Stimulated activated CD4-positive, alpha-beta T cell treated with anti-CD3 and anti-CD28 coated beads, Interleukin-1b, Interleukin-23, amount 100 ng/mL, for 1 hour (primary cell): Measurements from ENCODE around the gene TSPAN15.
"Not testable (repeated sequence)": the region's sequence is repeated elsewhere in the genome, so short reads cannot be mapped to it uniquely, and the experiment has no call there.

Experiments
- DNase-seq, 2 donors: peaks; one replicate each; pipeline ENCODE4 v3.0.0-alpha.2; 2020; ENCODE audit warnings: low read depth in 2 of 2

TSPAN15 gene

DNA sequence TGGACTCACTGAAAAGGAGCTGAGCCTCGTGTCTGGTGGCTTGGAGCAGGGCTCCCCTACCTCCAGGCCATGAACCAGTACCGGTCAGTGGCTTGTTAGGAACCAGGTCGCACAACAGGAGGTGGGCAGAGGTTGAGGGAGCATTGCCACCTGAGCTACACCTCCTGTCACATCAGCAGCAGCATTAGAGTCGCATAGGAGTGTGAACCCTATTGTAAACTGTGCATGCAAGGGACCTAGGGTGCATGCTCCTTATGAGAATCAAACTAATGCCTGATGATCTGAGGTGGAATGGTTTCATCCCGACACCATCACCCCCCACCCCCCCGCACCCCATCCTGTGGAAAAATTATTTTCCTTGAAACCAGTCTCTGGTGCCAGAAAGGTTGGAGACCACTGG is 50.4 kb downstream of the TSPAN15 start:
- no peak for DNase-seq

DNA sequence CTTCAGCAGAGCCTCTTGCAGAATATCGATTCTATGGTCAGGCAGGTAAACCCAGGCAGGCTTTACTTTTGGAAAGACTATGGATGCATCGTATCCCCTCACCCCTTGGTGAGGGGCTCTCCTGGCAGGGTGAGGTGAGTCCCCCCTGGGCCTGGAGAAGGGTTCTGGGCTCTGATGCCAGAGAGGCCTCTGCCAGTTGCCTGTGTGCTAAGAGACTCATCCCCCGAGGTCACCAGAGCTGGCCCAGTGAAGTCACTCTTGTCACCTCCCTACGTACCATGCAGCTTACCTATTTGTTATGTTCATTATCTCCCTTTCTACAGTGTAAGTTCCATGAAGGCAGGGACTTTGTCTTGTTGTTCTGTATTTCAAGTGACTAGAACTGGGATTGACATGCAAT is 51.3 kb downstream of the TSPAN15 start:
- DNase-seq, result no peak

DNA sequence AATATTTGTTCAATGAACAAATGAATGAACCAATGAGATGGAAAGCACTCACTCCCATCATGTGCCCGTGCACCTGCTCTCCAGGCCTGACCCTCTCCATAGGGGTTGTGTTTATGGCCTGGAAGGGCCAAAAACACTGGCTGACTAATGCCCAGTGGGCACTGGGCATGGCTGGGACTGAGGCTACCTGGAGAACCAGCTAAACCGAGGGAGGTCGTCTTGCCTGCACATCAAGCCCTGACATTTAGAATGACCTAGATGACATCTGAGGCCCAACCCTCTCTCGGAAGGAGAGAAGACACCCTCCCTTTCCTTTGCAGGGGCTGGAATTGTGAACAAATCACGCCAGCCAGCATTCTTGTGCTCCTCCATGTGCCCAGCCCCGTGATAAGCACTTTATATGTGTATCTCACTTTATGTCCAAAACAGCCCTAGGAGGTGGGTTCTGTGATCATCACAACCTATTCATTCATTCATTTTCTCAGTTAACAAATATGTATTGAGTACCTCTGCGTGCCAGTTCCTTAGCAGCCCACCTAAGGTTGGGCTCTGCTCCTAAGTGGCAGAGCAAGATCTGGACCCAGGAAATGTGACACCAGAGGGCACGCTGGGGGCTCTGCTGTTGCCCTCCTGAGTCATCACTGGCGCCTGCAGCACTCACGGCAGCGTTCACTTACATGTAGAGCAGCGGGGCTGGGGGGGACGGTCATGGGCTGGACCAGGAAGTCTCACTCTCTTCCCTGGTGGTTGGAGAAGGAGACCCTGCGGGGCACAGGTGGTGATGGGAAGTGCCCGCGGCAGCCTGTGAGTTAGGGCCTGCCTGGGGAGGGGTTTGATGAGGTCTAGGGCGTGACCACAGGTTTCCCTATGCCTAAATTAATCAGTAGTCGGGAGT is 52.0 kb downstream of the TSPAN15 start:
- no peak for DNase-seq

DNA sequence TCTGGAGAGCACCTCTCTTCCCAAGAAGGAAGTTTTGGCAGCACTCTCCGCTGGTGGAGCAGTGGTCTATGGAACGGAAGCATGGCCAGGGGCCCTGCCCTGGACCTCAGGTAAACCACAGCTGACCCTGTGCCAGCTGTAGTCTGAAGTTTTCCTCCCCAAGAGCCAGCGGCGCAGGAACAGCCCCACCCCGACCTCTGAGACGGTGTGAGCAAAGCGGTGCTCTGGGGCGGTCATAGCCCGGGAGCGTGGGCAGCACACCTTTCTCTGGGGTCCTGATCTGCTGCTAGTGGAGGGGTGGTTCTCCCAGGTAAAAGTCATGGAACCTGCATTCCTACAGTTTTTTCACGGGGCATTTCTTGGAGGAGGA is 52.6 kb downstream of the TSPAN15 start:
- DNase-seq, result no peak

DNA sequence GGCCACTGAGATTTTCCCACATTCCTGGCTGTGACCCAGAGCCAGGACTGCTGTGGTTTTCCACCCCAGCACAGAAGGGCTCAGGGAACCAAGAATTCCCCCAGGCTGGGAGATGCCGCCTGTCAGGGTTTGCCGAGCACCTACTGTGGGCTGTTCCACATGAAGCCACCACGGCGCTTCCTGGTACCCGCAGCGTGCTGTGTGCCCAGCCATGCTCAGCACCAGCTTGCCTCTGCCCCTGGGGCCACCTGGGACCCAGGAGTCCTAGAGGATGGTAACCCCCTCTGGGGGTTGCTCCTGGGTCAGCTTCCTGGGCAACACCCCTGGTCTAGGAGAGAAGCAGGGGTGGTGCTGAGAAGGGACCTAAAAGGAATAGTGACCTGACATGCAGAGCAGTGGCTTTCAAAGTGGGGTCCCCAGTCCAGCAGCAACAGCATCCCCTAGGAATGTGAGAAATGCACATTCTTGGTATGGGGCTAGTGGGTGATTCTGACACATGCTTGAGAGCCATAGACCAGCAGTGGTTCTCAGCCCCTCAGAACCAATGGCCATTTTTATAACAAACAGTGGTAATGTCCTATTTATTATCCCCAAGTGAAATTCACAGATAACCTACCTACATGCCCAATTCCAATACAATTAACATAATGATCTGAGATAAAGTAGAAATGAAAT is 53.4 kb downstream of the TSPAN15 start:
- no peak for DNase-seq

DNA sequence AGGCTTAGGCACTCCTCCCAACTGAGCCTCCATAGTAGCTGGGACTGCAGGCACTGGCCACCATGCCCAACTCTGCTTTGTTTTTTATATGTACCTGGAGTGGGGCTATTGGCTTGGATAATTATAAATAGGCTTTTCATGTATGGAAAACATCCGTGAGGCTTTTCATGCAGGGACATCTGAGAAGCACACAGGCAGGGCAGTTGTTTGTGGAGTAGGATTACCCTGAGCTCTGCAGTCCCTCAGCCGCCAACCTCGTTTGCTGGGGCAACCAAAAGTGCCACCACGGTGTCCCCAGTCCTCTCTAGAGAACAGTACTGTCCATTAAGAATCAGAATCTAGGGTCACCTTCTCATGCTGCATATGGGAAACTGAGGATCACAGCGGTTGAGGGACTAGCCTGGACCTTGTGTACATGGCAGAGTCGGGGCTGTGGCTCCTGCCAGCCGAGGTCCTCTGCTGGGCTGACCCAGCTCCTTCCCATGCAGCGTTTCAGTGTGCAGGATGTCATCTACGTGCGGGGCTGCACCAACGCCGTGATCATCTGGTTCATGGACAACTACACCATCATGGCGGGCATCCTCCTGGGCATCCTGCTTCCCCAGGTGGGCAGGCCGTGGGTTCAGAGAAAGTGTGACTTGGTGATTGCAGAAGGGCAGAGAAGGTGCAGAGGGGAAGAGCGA is 54.5 kb downstream of the TSPAN15 start:
- no peak for DNase-seq

DNA sequence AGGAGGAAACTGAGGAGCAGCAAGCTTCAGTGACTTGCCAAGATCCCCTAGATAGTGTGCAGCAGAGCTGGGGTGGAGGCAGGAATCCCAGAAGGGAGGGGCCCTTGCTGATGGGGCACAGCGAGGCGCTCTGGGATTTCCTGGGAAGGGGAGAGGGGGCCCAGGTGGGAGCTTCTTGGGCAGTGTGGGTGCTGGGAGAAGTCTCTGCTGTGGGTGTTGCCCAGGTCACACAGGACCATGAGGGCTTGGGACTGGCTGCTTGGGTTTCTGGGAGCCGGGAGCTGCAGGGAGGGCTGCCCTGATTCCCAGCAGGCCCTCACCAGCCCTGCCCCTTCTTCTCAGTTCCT is 55.2 kb downstream of the TSPAN15 start:
- no peak for DNase-seq

DNA sequence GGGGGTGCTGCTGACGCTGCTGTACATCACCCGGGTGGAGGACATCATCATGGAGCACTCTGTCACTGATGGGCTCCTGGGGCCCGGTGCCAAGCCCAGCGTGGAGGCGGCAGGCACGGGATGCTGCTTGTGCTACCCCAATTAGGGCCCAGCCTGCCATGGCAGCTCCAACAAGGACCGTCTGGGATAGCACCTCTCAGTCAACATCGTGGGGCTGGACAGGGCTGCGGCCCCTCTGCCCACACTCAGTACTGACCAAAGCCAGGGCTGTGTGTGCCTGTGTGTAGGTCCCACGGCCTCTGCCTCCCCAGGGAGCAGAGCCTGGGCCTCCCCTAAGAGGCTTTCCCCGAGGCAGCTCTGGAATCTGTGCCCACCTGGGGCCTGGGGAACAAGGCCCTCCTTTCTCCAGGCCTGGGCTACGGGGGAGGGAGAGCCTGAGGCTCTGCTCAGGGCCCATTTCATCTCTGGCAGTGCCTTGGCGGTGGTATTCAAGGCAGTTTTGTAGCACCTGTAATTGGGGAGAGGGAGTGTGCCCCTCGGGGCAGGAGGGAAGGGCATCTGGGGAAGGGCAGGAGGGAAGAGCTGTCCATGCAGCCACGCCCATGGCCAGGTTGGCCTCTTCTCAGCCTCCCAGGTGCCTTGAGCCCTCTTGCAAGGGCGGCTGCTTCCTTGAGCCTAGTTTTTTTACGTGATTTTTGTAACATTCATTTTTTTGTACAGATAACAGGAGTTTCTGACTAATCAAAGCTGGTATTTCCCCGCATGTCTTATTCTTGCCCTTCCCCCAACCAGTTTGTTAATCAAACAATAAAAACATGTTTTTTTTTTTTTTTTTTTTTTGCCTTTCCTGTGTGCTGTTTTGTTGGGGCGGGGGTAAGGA is 55.8 kb downstream of the TSPAN15 start:
- no peak for DNase-seq

DNA sequence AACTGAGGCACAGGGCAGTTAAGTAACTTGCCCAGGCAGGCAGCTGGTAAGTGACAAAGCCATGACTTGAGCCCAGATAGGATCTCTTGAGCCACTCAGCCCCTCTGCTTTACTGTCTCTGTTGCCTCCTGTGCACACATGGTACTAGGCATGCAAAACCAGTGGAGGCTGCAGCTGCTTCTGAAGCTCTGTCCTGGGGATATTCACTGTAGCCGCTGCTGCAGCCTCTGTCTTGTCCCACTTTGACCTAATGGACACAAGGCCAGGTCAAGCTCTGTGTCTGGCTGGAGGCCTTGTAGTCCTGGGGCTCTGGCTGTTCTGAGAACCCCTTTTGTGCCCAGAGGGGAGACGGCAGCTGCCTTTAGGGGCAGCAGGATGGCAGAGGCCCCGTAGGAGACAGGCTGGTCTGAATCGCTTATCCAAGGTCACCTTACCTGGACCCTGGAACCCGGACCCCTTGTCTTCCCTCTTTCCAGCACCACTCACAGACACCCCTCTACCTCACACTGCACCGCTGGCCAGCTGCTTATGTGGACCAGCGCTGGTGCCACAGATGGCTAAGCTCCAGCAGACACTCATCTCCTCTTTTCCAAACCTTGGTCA is 57.6 kb downstream of the TSPAN15 start:
- DNase-seq, result no peak

DNA sequence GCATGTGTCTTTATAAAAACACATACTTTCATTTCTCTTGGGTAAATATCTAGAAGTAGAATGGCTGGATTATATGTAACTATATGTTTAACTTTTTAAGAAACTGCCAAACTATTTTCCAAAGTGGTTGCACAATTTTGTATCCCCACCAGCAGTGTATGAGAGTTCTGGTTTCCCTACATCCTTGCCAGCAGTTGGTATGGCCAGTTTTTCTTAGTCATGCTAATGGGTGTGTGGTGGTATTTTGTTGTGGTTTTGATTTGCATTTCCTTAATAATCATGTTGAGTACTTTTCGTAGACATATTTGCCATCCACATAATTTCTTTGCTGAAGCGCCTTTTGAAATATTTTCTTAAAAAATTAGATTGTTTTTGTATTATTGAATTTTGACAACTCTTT is 61.6 kb downstream of the TSPAN15 start:
- DNase-seq, result no peak

DNA sequence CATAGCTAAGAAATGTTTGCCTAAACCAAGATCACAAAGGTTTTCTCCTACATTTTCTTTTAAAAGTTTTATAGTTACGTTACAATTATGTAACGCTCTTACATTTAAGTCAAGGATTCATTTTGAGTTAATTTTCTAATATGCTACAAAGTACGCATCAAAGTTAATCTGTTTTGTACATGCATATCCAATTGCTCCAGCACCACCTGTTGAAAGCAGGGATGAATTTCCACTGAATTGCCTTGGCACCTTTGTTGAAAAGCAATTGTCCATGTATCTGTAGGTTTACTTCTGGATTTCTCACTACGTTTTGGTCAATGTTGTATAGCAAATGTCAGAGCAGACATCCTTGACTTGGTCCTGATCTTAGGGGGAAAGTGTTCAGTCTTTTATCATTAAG is 62.4 kb downstream of the TSPAN15 start:
- no peak for DNase-seq

DNA sequence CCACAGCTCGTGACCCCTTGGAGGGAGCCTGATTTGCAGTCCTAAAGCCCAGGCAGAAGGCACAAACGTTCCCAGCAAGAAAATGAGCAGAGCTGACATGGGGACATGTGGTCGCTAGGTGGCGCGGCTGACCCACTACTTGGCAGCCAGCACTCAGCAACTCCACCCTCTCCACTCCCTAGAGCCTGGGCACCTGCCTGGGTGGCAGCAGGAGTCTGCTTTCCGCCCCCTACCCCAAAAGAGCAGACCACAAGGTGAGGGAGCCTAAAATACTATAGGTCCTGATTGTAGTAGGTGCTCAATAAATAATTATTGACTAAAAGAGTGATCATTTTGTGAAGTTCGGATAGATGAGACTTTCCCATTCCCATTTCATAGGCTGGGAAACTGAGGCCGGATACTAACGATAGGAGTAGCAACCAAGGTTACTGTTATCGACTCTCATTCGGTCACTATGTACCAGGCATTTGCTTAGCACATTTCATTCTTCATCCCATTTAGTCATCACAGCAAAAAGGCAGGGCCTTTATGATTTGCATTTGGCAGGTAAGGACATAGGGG is 64.5 kb downstream of the TSPAN15 start:
- peak; percentile 59 to 69 for DNase-seq

DNA sequence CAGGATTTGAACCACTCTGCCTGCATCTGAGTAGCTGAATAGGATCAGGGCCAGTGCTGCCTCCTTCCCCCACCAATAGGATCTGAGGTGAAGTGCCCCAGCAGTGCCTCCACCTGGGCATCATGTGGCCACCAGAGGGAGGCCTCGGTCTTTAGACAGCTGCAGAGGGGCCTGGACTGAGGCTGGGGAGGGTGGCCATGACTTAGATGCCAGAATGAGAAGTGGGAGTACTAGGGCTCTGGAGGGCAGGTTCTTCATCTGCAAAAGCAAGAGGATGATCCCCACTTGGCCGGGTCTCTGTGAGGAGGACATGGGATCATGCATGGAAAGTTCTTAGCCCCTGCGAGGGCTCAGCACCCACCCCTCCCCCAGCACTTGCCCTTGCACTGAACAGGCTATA is 65.1 kb downstream of the TSPAN15 start:
- no peak for DNase-seq

DNA sequence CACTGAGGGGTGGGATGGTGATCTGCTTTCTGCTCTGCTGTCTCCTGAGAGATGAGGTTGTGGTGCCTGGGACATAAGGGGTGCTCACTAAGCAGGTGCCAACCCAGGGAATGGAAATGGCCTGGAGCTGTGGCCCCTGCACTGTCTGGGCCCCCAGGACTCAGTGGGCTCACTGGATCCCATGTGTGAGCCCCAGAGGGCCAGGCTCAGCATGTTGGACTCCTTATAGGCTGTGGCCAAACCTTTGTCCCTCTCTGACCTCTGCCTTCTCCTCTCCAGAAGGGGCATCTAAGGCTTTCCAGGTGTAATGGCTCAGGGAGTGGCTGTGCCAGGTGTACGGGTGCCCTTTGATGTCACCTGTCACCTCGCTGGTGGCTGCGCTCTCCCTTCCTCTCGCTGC is 65.5 kb downstream of the TSPAN15 start:
- DNase-seq, result no peak

DNA sequence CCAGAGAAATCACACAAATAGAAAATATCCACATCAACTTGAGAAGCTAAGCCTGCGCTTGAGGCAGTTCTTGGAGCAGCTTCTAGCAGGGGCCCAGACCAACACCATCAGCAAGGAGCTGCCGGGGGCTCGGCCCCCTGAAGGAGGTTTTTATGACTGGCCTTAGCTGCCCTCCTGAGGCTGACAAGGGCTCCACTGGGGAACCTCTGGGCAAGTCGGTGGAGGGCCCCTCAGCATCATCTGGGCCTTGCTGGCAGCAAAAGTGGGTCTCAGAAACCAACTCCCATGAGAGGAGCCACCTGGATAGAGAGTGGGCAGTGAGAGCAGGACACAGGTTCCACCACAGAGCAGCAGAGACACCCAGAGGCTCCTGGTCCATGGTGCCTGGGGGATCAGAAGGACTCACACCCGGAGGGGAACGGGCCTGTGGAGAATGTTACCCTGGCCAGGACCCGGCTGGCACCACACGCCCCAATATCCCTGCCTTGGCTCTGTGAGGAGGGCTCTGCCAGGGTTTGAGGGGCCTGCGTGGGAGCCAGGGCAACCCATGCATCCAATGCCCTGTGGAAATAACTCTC is 66.1 kb downstream of the TSPAN15 start:
- DNase-seq, result no peak

DNA sequence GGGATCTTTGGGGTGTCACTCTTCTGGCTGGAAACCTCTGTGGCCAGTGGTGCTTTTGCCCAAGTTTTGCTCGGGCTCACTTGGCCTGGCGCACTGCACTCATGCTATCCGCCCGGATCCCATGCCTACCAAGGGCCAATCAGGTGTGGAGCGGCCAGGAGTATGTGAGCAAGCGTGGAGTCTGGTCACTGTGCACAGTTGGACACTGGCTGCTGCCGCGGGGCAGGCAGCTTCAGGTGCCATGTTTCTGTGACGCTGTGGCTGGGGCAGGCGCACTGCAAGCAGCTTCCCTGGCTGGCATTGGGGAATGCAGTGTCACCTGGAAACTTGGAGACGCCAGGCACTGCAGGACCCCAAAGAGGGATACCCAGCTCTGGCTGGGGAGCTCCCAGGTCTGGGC is 76.7 kb downstream of the TSPAN15 start:
- DNase-seq, result no peak

DNA sequence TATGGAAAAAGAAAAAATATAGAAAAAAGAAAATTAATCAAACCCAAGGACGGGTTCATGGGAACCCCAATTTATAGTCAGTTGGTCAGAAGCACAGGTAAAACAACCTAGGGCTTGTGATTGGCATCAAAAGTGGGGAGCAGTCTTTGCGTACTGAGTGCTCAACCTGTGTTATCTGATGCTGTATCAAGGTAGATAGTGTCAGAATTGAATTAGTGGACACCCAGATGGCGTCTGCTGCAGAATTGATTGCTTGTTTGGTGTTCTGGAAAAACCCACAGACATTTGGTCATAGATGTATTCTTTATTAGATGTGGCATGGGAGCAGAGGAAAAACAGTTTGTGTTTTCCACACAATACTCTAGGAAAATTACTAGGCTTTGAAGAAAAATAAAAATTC is 82.4 kb downstream of the TSPAN15 start:
- no peak for DNase-seq

DNA sequence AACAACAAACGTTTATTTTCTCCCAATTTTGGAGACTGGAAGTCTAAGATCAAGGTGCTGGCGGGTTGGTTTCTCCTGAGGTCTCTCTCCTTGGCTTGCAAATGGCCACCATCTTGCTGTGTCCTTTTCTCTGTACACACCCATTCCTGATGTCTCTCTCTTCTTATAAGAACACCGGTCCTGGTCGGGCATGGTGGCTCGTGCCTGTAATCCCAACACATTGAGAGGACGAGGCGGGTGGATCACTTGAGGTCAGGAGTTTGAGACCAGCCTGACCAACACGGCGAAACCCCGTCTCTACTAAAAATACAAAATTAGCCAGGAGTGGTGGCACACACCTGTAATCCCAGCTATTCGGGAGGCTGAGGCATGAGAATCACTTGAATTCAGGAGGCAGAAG is 85.3 kb downstream of the TSPAN15 start:
- not testable (repeated sequence) for DNase-seq

DNA sequence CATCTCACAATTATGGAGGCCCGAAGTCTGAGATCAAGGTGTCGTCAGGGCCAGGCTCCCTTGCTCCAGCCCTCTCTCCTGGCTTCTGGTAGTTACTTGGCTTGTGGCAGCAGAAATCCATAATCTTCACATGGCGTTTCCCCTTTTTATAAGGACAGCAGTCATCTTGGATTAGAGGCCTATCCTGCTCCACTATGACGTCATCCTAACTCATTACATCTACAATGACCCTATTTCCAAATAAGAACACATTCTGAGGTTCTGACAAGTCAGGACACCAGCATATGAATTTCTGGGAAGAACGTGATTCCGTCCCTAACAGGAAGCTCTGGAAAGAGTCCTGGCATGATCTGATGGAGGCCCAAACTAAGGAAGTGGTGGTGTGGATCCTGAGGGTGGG is 86.2 kb downstream of the TSPAN15 start:
- DNase-seq, result no peak

DNA sequence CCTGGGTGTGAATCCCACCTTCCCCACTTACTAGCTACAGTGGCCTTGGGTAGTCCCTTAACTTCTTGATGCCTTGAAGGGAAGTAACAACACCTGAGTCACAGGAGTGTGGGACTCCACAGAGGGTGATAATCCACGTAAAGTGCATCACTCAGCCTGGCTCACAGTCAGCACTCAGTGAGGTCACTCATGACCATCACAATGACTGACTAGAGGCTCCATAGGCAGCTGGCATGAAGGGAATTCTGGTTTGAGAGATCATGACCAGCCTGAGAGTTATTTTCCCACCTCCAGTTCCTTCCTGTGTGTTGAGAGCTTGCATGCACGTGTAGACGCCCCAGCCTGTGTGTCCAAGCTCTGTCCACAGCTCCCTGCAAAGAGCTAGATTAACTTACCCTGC is 87.2 kb downstream of the TSPAN15 start:
- DNase-seq, result no peak

DNA sequence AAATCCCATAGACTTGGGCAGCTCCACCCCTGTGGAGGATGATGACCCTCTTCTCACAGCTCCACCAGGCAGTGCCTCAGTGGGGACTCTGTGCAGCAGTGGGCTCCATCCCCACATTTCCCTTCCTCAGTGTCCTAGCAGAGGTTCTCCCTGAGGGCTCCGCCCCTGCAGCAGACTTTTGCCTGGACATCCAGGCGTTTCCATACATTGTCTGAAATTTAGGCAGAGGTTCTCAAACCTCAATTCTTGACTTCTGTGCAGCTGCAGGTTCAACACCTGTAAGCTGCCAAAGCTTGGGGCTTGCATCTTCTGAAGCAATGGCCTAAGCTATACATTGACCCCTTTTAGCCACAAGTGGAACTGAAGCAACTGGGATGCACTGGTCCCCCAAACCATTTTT is 90.2 kb downstream of the TSPAN15 start:
- DNase-seq, result no peak
